ENCODE results near the gene C22orf31.

DNA sequence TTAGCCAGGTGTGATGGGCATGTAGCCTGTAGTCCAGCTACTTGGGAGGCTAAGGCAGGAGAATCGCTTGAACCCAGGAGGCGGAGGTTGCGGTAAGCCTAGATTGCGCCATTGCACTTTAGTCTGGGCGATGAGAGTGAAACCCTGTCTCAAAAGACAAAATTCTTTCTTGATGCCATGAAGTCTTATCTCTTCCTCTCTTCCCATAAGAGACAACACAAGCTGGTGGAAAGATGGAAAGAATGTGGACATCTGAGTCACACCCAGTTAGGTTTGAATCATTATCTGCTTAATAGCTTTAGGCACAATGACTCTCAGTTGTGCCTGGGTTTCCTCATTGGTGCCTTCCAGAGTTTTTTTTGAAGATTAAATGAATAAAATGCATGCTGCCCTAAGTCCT lies 46.5 kb upstream of the C22orf31 start:
- TF ChIP-seq GATA3 (IDR thresholded peaks at IDR 0.05; ENCODE audit: low read depth, low read length): no peak
- no peak for TF ChIP-seq GATA2 (IDR thresholded peaks at IDR 0.05; ENCODE audit: low read depth, low read length)
